ENCODE data around the gene HAND2. TPM values are rescaled to one million over a fixed set of nuclear protein-coding genes. Genes with fewer than 3 reads are reported as not detected.

Gene HAND2
- total RNA-seq (100 to 1,000 TPM in 3 of 4 donors, 10 to 100 TPM in 1; 69.3 to 154 (median 136) TPM), polyA plus RNA-seq (115 TPM)
- long read RNA-seq, donor 1, transcript HAND2-201 (2 exons, 2,780 nt), result major isoform, 177 of 198 reads
- long read RNA-seq, donor 1, partial matches to known transcripts, result 0 of 198 reads
- long read RNA-seq, donor 1, other reads (novel, unspliced or antisense), result 21 of 198 reads
- long read RNA-seq, donor 2, transcript HAND2-201 (2 exons, 2,780 nt), result major isoform, 49 of 60 reads
- long read RNA-seq, donor 2, partial matches to known transcripts, result 0 of 60 reads
- long read RNA-seq, donor 2, other reads (novel, unspliced or antisense), result 11 of 60 reads
- long read RNA-seq, donor 3, transcript HAND2-201 (2 exons, 2,780 nt), result major isoform, 10 of 17 reads
- long read RNA-seq, donor 3, partial matches to known transcripts, result 6 of 17 reads
- long read RNA-seq, donor 3, other reads (novel, unspliced or antisense), result 1 of 17 reads
- long read RNA-seq, donor 4, transcript HAND2-201 (2 exons, 2,780 nt), result major isoform, 59 of 66 reads
- long read RNA-seq, donor 4, partial matches to known transcripts, result 0 of 66 reads
- long read RNA-seq, donor 4, other reads (novel, unspliced or antisense), result 7 of 66 reads

DNA sequence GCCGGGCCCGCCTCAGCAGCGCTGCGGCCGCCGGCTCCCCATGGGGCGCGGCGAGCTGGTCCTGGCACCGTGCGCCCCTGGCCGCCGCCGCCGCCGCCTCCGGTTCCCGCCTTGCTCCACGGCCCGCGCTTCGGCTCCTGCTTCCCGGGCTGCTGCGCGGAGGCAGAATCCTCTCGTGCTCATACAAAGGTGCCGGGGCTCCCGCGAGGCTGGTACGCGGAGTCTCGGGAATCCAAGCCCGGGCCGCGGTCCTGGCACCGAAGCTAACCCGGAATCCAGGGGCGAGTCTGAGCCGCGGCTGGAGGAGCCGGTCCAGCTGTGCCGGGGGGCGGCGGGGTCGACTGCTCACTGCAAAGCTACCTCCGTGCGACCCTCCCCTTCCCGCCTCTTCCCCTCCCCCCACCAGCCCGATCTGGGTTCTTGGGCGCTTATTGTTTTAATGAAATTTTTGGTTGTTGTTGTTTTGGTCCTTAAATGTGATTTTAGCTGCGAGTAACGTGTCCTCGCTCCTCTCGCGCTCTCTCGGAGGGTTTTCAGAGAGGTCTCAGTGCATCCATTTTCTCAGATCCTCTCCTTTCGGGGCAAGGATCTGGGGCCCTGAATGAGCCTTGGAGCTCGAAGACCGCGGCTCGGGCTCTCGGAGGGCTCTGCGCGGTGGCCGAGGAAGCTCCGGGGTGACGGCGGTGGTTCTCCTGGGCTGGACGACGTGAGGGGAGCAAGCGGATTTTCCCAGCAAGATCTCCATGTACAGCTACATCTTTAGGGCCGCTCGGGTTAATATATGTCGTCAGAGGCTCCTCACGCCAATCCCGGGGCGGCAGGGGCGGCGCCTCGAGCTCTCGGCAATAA, at the start of gene HAND2:
Gene HAND2, minus strand, starts transcription at position 753 of the 849 bp plus-strand sequence. CDS start 940 bp downstream, outside the sequence.
- ATAC-seq (peak; percentile 85), DNase-seq (peak; percentile 89 to 96 (median 94))
- Histone ChIP-seq H3K9me3 (ENCODE audit: control insufficient read depth, low read length) (no peaks in the 10 kb centered on the region), H3K27ac (ENCODE audit: low read length) (peak within 1 kb of the TSS; percentile 95), H3K4me3 (ENCODE audit: low read length) (peak within 1 kb of the TSS; percentile 59), H3K27me3 (ENCODE audit: control insufficient read depth, insufficient read depth) (no peaks in the 10 kb centered on the region), H3K4me1 (ENCODE audit: control insufficient read depth, insufficient read depth, low read length) (no peaks in the 10 kb centered on the region)
- intact Hi-C loops (cut with DNase I), result loop anchor here (5.0 to 10.0 kb wide), 4 partner anchors 165 to 463 kb away; no protein-coding TSS in a partner anchor
- WGBS, result under 1% methylated on average over 81 of the region's 81 CpGs

DNA sequence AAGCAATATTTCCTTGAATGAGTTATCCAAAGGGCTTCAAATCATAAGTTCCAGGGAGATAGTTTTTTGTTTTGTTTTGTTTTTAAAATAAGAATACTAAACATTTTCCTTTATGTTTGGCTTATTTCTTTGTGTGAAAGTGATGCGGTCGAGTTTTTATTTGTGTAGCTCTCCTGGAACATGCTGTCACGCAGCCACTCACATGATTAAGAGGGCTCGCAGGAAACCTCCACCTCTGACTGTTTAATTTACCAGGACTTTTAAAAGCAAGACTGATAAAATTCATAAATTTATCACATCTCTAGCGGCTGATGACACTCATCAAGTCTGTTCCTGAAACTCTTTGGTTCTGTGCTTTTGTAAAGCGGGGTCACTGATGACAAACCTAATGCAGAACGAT, 48.9 kb upstream of the HAND2 start:
- ATAC-seq (no peak), DNase-seq (no peak)
- H3K27me3 ChIP-seq (ENCODE audit: control insufficient read depth, insufficient read depth), result no peaks in the 10 kb centered on the region
- intact Hi-C loops (cut with DNase I), result no loop called here
- no peaks in the 10 kb centered on the region for H3K9me3 ChIP-seq (ENCODE audit: control insufficient read depth, low read length)
- no peak overlapping the region for H3K4me3 ChIP-seq (ENCODE audit: low read length)
- H3K4me1 ChIP-seq (ENCODE audit: control insufficient read depth, insufficient read depth, low read length), result peaks cover 2% of the 10 kb centered on the region
- WGBS, result 48% methylated on average over 7 of the region's 7 CpGs
- no peak overlapping the region for H3K27ac ChIP-seq (ENCODE audit: low read length)

DNA sequence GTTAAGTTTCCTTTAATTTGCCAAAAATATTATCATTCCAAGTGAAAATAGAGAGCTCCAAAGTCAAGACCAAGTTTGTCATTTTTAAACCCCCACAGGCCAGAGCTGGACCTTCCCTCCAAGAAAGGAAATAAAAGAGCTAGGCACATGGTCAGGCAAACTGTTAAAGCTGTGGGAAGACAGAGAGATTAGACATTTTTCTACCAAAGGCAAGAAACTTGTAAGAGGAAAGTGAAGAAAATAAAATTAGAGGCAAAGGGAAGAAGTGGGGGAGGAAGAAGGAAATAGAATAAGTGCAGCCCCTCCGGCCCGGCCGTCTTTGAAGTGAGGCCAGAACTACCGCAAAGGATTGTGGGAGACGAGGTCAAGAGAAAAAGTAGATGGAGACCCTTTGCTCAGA, 47.9 kb upstream of the HAND2 start:
- intact Hi-C loops (cut with DNase I), result no loop called here
- no peak for ATAC-seq
- Histone ChIP-seq H3K27me3 (ENCODE audit: control insufficient read depth, insufficient read depth) (no peaks in the 10 kb centered on the region), H3K27ac (ENCODE audit: low read length) (no peak overlapping the region), H3K4me1 (ENCODE audit: control insufficient read depth, insufficient read depth, low read length) (peaks cover 2% of the 10 kb centered on the region), H3K9me3 (ENCODE audit: control insufficient read depth, low read length) (no peaks in the 10 kb centered on the region), H3K4me3 (ENCODE audit: low read length) (no peak overlapping the region)
- 69% methylated on average over 5 of the region's 5 CpGs for WGBS
- peak in 1 of 3 donors; percentile 26 for DNase-seq

DNA sequence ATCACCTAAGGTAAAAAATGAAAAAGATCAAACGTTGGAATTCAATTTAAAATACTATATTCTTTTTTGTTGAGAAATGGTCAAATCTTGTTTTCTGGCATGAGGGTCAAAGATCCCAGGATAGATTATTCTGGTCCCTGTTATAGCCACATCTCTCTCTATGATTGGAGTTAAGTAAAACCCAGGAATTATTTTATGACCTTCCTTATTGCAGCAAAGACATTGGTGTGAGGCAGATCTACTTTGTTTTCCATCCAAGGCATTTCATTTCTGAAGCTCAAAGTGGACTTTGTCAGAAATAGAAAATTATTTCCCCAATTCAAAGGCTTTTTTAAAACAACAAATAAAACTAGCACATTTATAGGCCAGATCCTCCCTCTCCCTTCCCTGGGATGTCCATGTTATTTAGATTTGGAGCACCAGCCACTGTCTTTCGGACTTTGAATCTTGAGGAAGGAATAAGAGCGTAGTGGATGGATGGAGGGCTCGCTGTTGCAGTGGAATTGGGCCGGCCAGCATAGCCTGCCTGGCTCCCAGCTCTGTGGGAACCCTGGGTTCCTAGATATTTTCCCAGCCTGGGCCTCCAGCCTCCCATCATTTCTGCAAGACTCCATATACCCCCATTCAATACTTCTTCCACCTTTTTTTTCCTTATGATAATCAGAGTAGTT, 45.6 kb upstream of the HAND2 start:
- intact Hi-C loops (cut with DNase I), result no loop called here
- no peak for ATAC-seq
- no peak for DNase-seq

DNA sequence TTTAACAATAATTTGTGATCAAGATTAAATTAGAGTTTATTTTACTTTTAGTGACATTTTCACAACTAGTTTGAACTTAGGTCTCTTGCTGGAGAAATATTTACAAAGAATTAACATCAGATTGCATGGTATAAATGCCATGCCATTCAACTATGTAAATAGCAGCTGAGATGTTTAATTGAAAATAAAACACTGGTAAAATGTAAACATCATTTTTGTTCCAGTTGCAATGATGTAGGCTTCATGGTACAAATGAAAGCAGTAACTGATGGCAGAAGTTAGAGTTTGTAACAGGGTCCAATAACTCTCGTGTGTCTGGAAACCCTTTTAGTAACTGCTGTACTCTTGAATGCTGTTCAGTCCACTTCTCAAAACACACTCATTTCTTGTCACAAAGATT, 43.7 kb upstream of the HAND2 start:
- ATAC-seq (no peak), DNase-seq (no peak)
- Histone ChIP-seq H3K9me3 (ENCODE audit: control insufficient read depth, low read length) (no peaks in the 10 kb centered on the region), H3K4me3 (ENCODE audit: low read length) (no peak overlapping the region), H3K4me1 (ENCODE audit: control insufficient read depth, insufficient read depth, low read length) (peaks cover 6% of the 10 kb centered on the region), H3K27me3 (ENCODE audit: control insufficient read depth, insufficient read depth) (no peaks in the 10 kb centered on the region), H3K27ac (ENCODE audit: low read length) (no peak overlapping the region)
- 68% methylated on average over 1 of the region's 1 CpG for WGBS
- intact Hi-C loops (cut with DNase I), result no loop called here

More for the DNA sequence above, 45.6 kb upstream of the HAND2 start:
- no peaks in the 10 kb centered on the region for H3K27me3 ChIP-seq (ENCODE audit: control insufficient read depth, insufficient read depth)
- H3K27ac ChIP-seq (ENCODE audit: low read length), result no peak overlapping the region
- no peaks in the 10 kb centered on the region for H3K9me3 ChIP-seq (ENCODE audit: control insufficient read depth, low read length)
- WGBS, result 83% methylated on average over 5 of the region's 5 CpGs
- no peak overlapping the region for H3K4me3 ChIP-seq (ENCODE audit: low read length)
- peaks cover 2% of the 10 kb centered on the region for H3K4me1 ChIP-seq (ENCODE audit: control insufficient read depth, insufficient read depth, low read length)

DNA sequence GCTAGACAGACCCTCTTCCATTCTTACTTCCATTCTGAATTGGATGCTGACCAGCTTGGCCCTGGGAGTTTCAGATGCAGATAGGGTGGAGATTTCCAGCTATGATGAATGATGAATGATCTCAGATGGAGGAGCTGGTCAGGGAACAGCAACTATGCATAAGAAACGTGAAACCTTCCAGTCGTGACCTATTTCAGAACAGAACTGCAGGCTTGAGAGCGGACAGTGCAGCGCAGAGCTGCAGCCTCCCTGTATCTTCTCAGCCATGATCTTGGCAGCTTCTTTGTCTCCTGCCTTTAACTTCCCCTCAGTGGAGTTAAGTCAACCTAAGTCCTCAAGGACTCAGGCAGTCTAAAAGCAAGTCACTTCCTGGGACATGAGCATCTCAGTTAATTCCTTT, 43.3 kb upstream of the HAND2 start:
- Histone ChIP-seq H3K27ac (ENCODE audit: low read length) (no peak overlapping the region), H3K4me1 (ENCODE audit: control insufficient read depth, insufficient read depth, low read length) (peaks cover 3% of the 10 kb centered on the region), H3K4me3 (ENCODE audit: low read length) (no peak overlapping the region), H3K9me3 (ENCODE audit: control insufficient read depth, low read length) (no peaks in the 10 kb centered on the region), H3K27me3 (ENCODE audit: control insufficient read depth, insufficient read depth) (no peaks in the 10 kb centered on the region)
- ATAC-seq, result no peak
- WGBS, result 62% methylated on average over 4 of the region's 4 CpGs
- intact Hi-C loops (cut with DNase I), result no loop called here
- DNase-seq, result no peak

DNA sequence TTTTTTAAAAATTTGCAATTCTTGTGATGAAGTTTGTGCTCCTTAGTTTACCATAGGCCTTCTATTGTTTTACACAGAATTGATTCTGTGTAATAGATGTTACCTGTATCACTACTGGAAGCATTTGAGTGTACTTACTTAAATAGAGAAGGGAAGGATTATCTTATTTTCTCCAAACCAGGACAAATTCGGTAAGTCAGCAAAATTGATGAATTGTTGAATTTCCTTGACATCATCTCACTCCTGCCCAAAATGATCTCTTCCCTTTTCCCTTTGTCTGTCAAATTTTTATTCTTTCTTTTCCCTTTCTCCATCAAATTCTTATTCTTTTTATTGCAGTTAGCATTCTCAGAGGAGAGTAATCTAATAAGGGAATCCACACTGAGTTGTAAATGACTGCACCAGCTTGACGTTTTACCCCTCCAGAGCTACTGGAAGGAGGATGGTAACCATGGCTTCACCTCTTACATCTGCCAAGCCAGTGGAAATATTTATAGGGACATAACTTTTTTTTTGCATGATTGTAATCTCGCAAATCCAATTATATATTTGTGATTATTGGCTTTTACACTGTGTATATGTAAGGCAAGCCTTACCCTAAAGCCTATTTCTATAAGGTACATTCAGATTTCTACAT, 42.6 kb upstream of the HAND2 start:
- H3K9me3 ChIP-seq (ENCODE audit: control insufficient read depth, low read length), result no peaks in the 10 kb centered on the region
- intact Hi-C loops (cut with DNase I), result no loop called here
- H3K27me3 ChIP-seq (ENCODE audit: control insufficient read depth, insufficient read depth), result no peaks in the 10 kb centered on the region
- ATAC-seq, result peak in 1 of 2 donors; percentile 36
- H3K27ac ChIP-seq (ENCODE audit: low read length), result no peak overlapping the region
- 61% methylated on average over 3 of the region's 3 CpGs for WGBS
- no peak for DNase-seq
- H3K4me3 ChIP-seq (ENCODE audit: low read length), result no peak overlapping the region
- H3K4me1 ChIP-seq (ENCODE audit: control insufficient read depth, insufficient read depth, low read length), result peaks cover 3% of the 10 kb centered on the region

DNA sequence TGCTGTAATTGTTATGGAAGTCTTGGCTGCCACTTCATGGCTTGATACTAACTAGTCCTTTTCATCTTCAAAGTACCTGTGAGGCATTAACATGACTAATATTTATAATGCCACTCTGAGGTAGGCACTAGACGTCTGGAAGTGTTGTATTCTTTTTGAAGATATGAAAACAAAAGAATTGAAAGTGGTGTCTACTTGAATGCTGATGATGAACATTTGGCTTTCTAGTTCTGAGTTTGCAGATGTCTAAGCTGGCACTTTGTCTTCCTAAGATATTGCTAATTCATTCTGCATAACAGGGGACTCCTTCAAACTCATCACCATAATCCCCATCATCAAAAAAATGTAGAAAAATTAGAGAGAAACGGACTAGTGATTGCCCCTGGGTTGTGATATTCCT, 41.6 kb upstream of the HAND2 start:
- Histone ChIP-seq H3K4me1 (ENCODE audit: control insufficient read depth, insufficient read depth, low read length) (peaks cover 3% of the 10 kb centered on the region), H3K27ac (ENCODE audit: low read length) (no peak overlapping the region), H3K27me3 (ENCODE audit: control insufficient read depth, insufficient read depth) (no peaks in the 10 kb centered on the region), H3K4me3 (ENCODE audit: low read length) (no peak overlapping the region), H3K9me3 (ENCODE audit: control insufficient read depth, low read length) (no peaks in the 10 kb centered on the region)
- intact Hi-C loops (cut with DNase I), result no loop called here
- ATAC-seq (no peak), DNase-seq (no peak)
- 57% methylated on average over 2 of the region's 2 CpGs for WGBS

DNA sequence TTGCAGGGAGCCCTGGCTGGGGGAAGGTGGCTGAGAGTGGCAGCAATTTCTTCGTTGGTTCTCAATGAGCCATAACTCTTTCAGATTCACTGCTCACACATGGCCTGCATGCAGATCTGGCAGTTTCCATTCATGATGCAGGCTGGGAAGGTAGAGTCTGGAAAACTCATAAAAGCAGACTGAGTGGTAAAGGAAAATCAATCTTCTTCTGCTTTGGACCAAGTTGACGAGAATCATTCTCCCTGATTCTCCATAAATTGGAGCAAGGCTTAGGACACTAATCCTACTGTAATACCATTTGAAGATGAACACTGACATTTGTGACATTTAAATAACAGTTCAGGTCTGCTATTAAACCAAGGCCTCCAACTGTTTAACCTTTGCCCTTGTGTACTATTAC, 35.3 kb upstream of the HAND2 start:
- Histone ChIP-seq H3K27me3 (ENCODE audit: control insufficient read depth, insufficient read depth) (no peaks in the 10 kb centered on the region), H3K4me1 (ENCODE audit: control insufficient read depth, insufficient read depth, low read length) (peaks cover 3% of the 10 kb centered on the region), H3K27ac (ENCODE audit: low read length) (no peak overlapping the region), H3K4me3 (ENCODE audit: low read length) (no peak overlapping the region), H3K9me3 (ENCODE audit: control insufficient read depth, low read length) (no peaks in the 10 kb centered on the region)
- intact Hi-C loops (cut with DNase I), result no loop called here
- DNase-seq, result no peak
- ATAC-seq, result peak in 1 of 2 donors; percentile 24
- WGBS, result 79% methylated on average over 2 of the region's 2 CpGs

DNA sequence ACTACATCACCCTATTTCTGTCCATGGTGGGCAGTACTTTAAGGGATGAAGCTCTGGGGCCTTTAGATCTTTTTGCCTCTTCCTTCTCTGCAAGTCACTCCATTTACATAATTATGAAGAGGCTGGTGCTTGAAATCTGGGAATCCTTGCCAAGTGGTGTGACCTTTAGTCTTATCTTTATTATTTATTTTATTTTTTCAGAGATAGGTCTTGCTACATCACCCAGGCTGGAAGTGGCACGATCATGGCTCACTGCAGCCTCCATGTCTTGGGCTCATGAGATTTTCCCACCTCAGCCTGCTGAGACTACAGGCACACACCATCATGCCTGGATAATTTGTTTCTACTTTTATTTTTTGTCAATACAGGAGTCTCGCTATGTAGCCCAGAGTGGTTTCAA, 34.4 kb upstream of the HAND2 start:
- Histone ChIP-seq H3K4me1 (ENCODE audit: control insufficient read depth, insufficient read depth, low read length) (peaks cover 3% of the 10 kb centered on the region), H3K27me3 (ENCODE audit: control insufficient read depth, insufficient read depth) (no peaks in the 10 kb centered on the region), H3K27ac (ENCODE audit: low read length) (no peak overlapping the region), H3K4me3 (ENCODE audit: low read length) (no peak overlapping the region), H3K9me3 (ENCODE audit: control insufficient read depth, low read length) (no peaks in the 10 kb centered on the region)
- intact Hi-C loops (cut with DNase I), result no loop called here
- 71% methylated on average over 2 of the region's 2 CpGs for WGBS
- DNase-seq (no peak), ATAC-seq (no peak)
